ENCODE measurements around the gene RUNX1.

GRCh38 chr21:34821717-34822116 lies 227.4 kb downstream of the RUNX1 start:
- TF ChIP-seq, protein P1, sequence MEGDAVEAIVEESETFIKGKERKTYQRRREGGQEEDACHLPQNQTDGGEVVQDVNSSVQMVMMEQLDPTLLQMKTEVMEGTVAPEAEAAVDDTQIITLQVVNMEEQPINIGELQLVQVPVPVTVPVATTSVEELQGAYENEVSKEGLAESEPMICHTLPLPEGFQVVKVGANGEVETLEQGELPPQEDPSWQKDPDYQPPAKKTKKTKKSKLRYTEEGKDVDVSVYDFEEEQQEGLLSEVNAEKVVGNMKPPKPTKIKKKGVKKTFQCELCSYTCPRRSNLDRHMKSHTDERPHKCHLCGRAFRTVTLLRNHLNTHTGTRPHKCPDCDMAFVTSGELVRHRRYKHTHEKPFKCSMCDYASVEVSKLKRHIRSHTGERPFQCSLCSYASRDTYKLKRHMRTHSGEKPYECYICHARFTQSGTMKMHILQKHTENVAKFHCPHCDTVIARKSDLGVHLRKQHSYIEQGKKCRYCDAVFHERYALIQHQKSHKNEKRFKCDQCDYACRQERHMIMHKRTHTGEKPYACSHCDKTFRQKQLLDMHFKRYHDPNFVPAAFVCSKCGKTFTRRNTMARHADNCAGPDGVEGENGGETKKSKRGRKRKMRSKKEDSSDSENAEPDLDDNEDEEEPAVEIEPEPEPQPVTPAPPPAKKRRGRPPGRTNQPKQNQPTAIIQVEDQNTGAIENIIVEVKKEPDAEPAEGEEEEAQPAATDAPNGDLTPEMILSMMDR (IDR thresholded peaks at IDR 0.05), result no peak
- TF ChIP-seq POLR2AphosphoS5 (IDR thresholded peaks at IDR 0.05), result no peak
